NCI-H146 treated with DMSO at 0.1 percent for 48 hours (cell line): ENCODE results near the gene RMI2.

Experiments used
- DNase-seq: peaks from one replicate; lab custom pipeline; 2025; ENCODE audit not compliant: unreplicated experiment; lab: John Stamatoyannopoulos, UW

The RMI2 gene

DNA sequence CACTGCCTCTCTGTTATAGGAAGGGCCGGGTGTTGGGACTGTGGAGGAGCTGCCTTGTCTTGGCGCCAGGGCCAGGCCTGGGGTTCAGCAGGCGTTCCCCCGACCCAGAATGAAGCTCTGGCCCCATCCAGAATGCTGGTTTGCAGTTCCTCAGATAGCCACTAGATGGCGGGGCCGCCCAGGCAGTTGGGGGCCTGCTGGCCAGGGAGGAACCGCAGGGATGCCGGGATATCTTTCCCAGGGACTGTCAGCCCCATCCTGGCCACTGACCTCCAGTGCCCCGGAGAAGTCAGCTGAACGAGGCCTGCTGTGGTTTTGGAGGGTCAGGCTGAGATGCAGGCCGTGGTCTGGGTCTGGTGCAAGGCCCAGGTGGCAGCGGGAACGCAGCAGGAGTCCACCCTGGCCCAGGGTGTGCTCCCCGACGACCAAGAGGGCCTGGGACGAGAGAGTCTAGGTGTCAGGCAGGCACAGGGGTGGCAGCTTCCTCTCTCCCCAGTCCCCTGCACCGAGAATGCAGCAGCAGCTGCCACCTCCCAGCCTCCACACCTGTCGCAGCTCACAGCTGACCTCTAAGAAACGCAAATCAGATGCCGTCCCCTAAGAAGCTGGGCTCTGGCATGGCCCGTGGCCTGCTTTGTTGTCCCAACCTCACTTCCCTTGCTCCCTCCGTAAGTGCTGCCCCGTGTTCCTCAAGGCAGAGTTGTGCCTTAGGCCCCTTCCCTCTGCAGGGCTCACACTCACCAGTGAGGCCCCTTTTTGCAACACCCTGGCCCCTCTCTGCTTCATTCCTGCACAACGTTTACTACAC, 51.2 kb downstream of the RMI2 start:
- DNase-seq: peak; percentile 19

DNA sequence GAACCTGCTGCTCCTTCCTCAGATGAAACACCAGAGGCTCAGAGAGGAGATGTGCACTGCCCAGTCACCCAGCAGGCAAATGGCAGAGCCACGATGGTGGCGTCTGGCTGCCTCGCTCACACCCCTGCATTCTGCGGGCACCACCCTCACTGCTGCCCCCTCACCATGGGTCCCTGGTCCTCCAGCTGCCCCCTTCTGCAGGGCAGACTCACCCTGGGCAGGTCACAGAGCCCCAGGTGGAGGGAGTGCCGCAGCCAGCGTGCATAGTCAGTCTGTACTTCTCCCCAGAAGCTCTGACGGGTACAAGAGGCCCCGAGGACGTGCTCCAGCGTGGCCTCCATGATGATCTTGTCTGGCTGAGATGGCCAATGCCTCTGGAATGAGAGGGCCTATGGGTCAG, 52.9 kb downstream of the RMI2 start:
- no peak for DNase-seq

DNA sequence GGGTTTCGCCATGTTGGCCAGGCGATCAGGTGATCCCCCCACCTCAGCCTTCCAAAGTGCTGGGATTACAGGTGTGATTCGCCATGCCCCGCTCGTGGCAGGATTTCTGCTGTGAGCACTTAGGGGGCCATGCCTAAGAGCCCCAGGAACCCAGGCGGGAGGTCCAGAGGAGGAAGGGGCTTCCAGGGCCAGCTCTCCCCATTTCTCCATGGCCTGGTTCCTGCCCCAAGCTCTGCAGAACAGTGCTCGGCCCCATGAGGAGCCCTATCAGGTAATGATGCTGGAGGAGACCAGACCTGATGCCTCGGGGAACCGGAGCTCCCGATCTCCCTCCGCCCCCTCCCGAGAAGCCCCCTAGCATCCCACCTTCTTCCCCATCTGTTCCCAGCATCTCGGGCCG, 53.6 kb downstream of the RMI2 start:
- DNase-seq: no peak

DNA sequence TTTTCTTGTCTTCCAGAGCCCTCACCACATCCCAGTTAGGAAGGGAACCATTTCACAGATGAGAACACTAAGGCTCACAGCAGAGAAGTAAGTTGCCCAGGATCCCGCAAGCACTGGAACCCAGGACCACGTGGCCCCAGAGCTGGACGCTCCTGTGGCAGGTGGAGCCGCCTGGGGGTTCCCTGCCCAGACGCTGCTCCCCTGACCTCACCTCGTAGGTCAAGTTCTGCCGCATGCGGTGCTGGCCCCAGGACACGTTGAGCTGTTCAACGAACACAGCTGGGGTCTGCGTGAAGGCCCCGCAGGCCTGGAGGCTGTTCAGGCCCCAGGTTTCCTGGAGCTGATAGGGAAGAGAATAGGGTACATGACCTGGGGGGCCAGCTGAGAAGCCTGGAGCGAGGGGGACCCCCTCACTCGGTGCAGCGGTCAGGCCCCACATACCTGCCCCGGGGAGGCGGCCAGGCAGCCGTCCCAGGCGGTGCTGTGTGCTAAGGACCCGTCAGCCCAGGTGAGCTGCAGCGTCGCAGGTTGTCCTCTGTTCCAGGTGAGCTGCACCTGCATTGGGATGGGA, 54.1 kb downstream of the RMI2 start:
- no peak for DNase-seq

DNA sequence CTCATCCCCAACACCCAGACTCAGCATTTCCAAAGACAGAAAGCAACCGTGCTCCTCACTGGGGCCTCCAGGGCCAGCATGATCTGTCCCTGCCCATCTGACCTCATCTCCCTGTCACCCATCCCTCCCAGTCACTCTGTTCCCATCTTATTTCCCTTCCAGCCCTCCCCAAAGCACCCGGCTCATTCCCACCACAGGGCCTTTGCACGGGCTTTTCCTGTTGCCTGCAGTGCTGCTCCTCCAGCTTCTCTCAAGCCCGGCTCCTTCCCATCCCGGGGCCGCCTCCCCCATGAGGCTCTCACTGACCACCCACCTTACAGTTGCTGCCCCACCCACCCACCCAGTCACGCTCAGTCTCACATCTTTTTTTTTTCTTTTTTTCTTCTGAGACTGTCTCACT, 54.8 kb downstream of the RMI2 start:
- no peak for DNase-seq
